HG03159 (cell line): ENCODE data around the gene ZNF391.
"Not testable (repeated sequence)": the region's sequence is repeated elsewhere in the genome, so short reads cannot be mapped to it uniquely, and the experiment has no call there.

ENCODE experiments used
- ATAC-seq: cut with Tn5 transposase; IDR thresholded peaks from one replicate; pipeline ENCODE4 v1.9.1; 2021; ENCODE audit warnings: mild to moderate bottlenecking, moderate library complexity; ENCODE audit not compliant: unreplicated experiment

Gene ZNF391

DNA sequence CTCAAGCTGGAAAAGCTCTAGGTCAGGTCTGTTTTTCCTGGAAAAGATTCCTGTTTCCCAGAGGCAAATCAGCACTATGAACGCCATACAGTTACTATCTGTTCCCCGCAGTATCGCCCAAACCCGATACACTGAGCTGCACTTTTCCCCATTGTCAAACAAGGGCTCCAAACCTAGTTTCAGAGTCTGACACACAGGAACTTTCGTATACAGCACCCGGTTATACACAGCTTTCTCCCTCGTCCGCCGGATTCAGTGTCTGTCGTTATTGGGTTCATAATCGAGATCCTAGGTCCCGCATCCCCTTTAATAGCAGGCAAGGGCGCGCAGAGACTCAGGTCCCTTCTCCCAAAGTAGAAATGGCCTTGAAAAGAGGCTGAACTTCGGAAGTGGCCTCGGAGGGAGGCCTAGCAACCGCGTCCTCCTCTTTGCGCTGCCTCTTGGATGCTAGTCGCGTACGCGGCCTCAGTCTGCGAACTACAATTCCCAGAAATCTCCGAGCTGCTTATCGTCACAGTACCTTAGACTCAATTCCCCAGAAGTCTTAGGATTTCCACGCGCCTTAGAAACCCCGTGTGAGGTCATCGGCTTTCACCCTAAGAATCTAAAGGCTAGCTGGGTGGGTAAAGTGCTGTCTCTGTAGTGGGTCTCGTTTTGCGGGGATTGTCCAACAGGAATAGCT is 34.2 kb downstream of the ZNF391 start:
- ATAC-seq: no peak

DNA sequence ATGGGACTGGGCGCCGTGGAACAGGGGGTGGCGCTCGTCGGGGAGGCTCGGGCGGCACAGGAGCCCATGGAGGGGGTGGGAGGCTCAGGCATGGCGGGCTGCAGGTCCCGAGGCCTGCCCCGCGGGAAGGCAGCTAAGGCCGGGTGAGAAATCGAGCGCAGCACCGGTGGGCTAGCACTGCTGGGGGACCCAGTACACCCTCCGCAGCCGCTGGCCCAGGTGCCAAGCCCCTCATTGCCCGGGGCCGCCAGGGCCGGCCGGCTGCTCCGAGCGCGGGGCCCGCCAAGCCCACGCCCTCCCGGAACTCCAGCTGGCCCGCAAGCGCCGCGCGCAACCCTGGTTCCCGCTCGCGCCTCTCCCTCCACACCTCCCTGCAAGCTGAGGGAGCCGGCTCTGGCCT is 36.3 kb downstream of the ZNF391 start:
- not testable (repeated sequence) for ATAC-seq

DNA sequence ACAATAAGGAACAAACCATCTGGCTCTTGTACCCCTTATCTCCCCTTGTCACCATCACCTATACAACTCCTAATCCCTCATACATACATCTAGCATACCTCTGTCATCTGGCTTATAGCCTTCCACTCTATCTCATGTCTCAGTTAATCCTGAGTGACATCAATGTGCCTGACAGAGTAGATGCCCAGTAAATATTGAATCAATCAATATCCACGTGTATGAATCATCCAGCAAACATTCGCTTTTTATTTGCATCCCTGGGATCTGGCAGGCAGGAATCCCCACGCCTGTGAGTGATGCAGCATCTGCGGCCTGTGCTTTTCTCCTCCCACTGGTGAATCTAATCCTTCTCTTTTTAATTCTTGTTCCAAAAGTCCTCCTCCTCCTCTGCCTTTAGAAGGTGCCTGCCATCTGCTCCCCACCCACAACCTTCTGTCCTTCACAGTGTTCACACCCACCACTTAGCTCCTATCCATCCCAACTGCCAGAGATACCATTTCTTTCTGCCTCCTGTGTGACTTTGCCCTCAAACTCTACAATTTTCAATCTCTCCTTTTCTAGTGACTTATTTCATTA is 37.6 kb downstream of the ZNF391 start:
- no peak for ATAC-seq

DNA sequence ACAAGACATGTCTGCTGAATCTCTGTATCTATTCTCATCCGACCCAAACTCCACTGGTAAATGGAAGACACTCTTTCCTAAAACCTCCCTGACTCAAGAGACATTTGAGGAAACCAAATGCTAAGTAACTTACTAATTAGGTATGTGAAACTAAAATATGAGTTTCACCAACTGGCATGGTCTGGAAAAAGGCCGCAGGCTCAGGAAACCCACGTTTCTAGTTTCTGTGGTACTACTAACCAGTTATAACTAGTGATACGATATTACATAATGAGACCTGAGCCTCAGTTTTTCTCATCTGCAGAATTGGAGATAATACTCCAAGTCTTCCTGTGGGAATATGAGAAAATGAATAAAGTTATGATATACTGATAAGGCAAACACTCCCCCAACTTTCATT is 39.9 kb downstream of the ZNF391 start:
- ATAC-seq: no peak

DNA sequence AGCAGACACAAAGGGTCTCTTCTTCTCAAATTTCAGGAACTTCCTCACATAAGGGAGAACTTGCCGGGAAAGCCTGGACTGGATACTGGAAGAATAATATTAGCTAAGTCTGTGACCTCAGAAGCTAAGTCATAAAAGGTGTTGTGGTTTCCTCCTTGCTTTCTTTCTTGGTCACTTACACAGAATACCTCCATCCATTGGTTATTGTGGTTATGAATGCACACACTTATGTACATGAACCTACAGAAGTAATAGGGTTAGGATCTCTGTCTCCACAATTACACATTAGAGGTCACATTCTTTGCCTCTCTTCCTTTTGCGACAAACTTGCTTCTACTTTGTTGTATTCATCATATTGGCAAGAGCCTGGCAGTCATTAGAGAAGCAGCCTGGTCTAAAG is 40.4 kb downstream of the ZNF391 start:
- ATAC-seq: no peak

DNA sequence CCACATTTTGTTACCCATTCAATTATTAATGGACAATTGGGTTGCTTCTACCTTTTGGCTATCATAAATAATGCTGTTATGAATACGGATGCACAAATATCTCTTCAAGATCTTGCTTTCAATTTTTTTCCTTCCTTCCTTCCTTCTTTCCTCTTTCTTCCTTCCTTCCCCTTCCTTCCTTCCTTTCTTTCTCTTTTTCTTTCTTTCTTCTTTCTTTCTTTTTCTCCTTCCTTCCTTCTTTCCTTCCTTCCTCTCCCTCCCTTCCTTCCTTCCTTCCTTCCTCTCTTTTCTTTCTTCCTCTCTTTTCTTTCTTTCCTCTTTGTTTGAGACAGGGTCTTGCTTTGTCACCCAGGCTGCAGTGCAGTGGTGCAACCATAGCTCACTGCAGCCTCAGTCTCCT is 45.2 kb downstream of the ZNF391 start:
- ATAC-seq: no peak

DNA sequence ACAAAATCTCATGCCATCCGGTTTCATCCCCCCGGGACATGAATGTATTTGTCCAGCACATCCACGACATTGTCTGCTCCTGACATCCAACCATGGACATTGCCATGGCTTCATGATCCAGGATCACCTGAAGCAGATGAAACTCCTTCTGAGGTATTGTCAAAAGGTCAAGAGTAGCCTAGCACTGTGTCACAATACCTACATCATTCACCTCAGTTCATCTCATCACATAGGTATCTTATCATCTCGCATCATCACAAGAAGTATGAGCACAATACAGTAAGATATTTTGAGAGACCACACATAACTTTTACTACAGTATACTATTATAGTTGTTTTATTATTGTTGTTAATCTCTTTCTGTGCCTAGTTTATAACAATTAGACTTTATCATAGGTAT is 50.8 kb downstream of the ZNF391 start:
- no peak for ATAC-seq

DNA sequence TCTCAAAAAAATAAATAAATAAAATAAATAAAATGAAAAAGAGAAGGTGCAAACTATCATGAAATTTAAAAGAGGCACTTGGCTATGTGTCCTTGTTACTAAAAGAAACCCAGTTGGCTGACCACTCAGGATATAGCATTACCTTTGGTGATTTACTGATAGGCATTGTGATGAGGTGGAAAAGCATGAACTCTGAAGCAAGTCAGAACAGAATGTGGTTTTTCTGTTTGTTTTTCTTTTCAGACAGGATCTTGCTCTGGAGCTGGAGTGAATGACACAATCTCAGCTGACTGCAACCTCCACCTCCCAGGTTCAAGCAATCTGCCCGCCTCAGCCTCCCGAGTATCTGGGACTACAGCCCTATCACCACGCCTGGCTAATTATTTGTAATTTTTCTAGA is 52.4 kb downstream of the ZNF391 start:
- ATAC-seq: no peak

DNA sequence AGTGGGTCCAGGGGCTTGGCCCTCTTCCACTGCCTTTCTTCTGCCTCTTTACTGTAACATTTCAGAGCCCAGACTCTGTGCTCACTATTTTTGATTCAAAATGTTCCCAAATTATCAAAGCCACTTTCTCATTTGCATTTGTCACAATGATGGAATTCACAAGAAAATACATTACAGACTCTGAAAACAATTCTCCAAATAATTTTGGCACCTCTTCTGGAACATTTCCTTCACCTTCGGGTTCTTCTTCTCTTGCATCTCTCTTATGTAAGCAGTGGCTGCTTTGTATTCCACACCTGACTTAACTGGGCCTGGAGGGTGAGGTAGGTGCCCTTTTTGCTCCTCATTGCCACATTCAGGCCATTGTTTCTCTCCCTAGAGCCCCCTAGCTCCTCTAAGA is 54.4 kb downstream of the ZNF391 start:
- no peak for ATAC-seq

DNA sequence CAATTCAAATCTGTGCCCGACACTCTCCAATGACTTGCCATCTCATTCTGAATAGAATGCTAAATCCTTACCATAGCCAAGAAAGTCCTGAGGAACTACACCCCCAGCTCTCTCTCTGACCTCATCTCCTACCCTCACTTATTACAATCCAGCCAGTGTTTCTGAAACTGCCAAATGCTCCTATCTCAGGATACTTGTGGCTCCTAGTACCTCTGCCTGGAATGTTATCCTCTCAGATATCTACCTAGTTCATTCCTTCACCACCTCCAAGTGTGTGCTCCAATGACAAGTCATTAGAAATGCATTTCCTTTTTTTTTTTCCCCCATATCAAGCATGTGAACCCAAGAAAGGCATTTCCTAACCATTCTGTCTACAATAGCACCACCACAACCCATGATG is 59.9 kb downstream of the ZNF391 start:
- no peak for ATAC-seq

DNA sequence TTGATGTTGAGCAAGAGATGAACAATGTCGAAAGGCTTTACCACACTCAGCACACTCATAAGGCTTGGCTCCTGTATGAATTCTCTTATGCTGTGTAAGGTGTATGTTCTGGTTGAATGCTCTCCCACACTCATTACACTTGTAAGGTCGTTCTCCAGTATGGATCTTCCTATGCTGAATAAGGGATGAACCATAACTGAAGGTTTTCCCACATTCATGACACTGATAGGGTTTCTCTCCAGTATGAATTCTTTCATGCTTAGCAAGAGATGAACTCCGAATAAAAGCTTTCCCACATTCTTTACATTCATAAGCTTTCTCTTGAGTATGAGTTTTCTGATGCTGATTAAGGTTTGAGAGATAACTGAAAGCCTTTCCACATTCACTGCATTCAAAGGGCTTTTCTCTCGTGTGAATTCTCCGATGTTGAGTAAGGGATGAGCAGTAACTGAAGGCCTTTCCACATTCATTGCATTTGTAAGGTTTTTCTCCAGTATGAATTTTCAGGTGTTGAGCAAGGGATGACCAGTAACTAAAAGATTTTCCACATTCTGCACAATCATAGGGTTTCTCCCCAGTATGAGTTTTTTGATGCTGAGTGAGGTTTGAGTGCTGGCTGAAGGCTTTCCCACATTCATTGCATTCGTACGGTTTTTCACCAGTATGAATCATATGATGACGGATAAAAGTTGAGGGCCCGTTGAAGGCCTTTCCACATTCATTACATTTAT is 63.3 kb downstream of the ZNF391 start:
- no peak for ATAC-seq

DNA sequence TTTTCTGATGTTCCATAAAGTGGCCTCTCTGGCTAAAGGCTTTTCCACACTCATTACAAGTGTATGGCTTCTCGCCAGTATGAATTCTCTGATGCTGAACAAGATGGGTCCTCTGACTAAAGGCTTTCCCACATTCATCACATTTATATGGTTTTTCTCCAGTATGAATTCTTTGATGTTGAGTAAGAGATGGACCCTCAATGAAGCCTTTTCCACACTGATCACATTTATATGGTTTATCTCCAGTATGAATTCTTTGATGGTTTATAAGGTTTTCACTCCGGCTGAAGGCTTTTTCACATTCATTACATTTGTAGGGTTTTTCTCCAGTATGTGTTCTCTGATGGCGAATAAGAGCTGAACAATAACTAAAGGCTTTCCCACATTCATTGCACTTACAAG is 63.9 kb downstream of the ZNF391 start:
- no peak for ATAC-seq
